A549 (cell line): ENCODE data around the gene ELL2. TPM values are rescaled to one million over a fixed set of nuclear protein-coding genes. Genes with fewer than 3 reads are reported as not detected.

Source experiments
- ATAC-seq, 2 experiments: fragments of 200-7000 bp in 1 of 2; fragments of >200 bp in 1 of 2; cut with Nextera tagmentation in 1 of 2; cut with Tn5 transposase in 1 of 2; 3 replicates each; pipeline versions ENCODE4 v1.8.0 to v1.9.1; 2018 to 2020; ENCODE audit warnings: mild to moderate bottlenecking in 1 of 2, moderate library complexity in 1 of 2
- CTCF ChIA-PET: fragments of 300-600 bp; sonication (Branson Sonifier 250); formaldehyde crosslinking; extraction: SDS; loops from one replicate; lab custom pipeline; 2021; ENCODE audit warnings: antibody characterized with exemption, inconsistent platforms; lab: Yijun Ruan, JAX
- POLR2A ChIA-PET: fragments of 350-600 bp; formaldehyde crosslinking; extraction: SDS; loops from one replicate; lab custom pipeline; 2021; ENCODE audit warnings: antibody characterized with exemption, inconsistent platforms; lab: Yijun Ruan, JAX
- DNase-seq, 2 experiments: peaks; one replicate each; pipeline versions ENCODE4 v3.0.0 to v3.0.0-alpha.2; 2011 to 2016; ENCODE audit warnings: low read depth in 1 of 2, low spot score in 1 of 2
- FAIRE-seq: peaks from 2 replicates; lab custom pipeline; 2011; peaks lifted over from hg19 to GRCh38; lab: Jason Lieb, UNC
- H3K27ac ChIP-seq, 2 experiments: fragments of >200 bp; sonication (Bioruptor Twin); formaldehyde crosslinking; 3 replicates each; pipeline ENCODE4 v1.5.1; 2016 to 2017
- H3K4me1 ChIP-seq: fragments of >200 bp; sonication (Bioruptor Twin); formaldehyde crosslinking; 3 replicates; pipeline ENCODE4 v1.6.1; 2016
- H3K4me2 ChIP-seq: fragments of >200 bp; sonication (Bioruptor Twin); formaldehyde crosslinking; 3 replicates; pipeline ENCODE4 v1.6.1; 2016
- H3K4me3 ChIP-seq: fragments of >200 bp; sonication (Bioruptor Twin); formaldehyde crosslinking; 3 replicates; pipeline ENCODE4 v1.5.1; 2016
- H3K9me3 ChIP-seq: fragments of >200 bp; sonication (Bioruptor Twin); formaldehyde crosslinking; 3 replicates; pipeline ENCODE4 v1.6.1; 2016
- BCL3 ChIP-seq: fragments of >200 bp; sonication (Bioruptor Twin); formaldehyde crosslinking; IDR thresholded peaks from 3 replicates; pipeline ENCODE4 v1.6.1; 2016
- BHLHE40 ChIP-seq: IDR thresholded peaks from 2 replicates; pipeline ENCODE4 v1.6.1; 2012; ENCODE audit warnings: low read depth, low read length, inconsistent platforms
- CBX2 ChIP-seq: fragments of 200-600 bp; sonication (generic); IDR thresholded peaks from 2 replicates; pipeline ENCODE4 v1.6.1; 2016; ENCODE audit warnings: low read depth, mild to moderate bottlenecking, borderline replicate concordance
- CBX8 ChIP-seq: fragments of 200-600 bp; sonication (generic); IDR thresholded peaks from 2 replicates; pipeline ENCODE4 v1.6.1; 2016
- CHD4 ChIP-seq: fragments of 200-600 bp; sonication (generic); IDR thresholded peaks from 2 replicates; pipeline ENCODE4 v1.6.1; 2016; ENCODE audit warnings: antibody characterized with exemption, mild to moderate bottlenecking, borderline replicate concordance
- EHF ChIP-seq: fragments of 250-450 bp; sonication (Bioruptor Pico); IDR thresholded peaks from 2 replicates; pipeline ENCODE4 v1.5.0; 2020; ENCODE audit warnings: mild to moderate bottlenecking
- ELK1 ChIP-seq: fragments of 150-350 bp; IDR thresholded peaks from 2 replicates; pipeline ENCODE4 v1.6.1; 2014; ENCODE audit warnings: low read depth, mild to moderate bottlenecking, low read length
- HEYL ChIP-seq: fragments of 250-450 bp; sonication (Bioruptor Pico); IDR thresholded peaks from 2 replicates; pipeline ENCODE4 v1.8.0; 2021; ENCODE audit warnings: mild to moderate bottlenecking, moderate library complexity
- HOXB13 ChIP-seq: fragments of 250-450 bp; sonication (Bioruptor Pico); IDR thresholded peaks from 2 replicates; pipeline ENCODE4 v1.5.0; 2020; ENCODE audit warnings: low read depth, mild to moderate bottlenecking, moderate library complexity
- RCOR1 ChIP-seq: fragments of 150-350 bp; IDR thresholded peaks from 2 replicates; pipeline ENCODE4 v1.6.1; 2014; ENCODE audit warnings: antibody characterized with exemption, low read length, low read depth
- REST ChIP-seq: fragments of 200-600 bp; sonication (generic); IDR thresholded peaks from 2 replicates; pipeline ENCODE4 v1.6.1; 2016; ENCODE audit warnings: antibody characterized with exemption, mild to moderate bottlenecking, moderate library complexity
- TP53 ChIP-seq: fragments of 250-450 bp; sonication (Bioruptor Pico); IDR thresholded peaks from 2 replicates; pipeline ENCODE4 v1.5.0; 2021; ENCODE audit warnings: mild to moderate bottlenecking, moderate library complexity
- ZC3H11A ChIP-seq: fragments of 450-650 bp; IDR thresholded peaks from 2 replicates; pipeline ENCODE4 v1.6.1; 2014; ENCODE audit warnings: antibody characterized with exemption, mild to moderate bottlenecking
- ZNF302 ChIP-seq: fragments of 250-450 bp; sonication (Bioruptor Pico); IDR thresholded peaks from 2 replicates; pipeline ENCODE4 v1.9.0; 2021; ENCODE audit warnings: inconsistent platforms, mild to moderate bottlenecking, moderate library complexity
- ZSCAN20 ChIP-seq: fragments of 250-450 bp; sonication (Bioruptor Pico); IDR thresholded peaks from 2 replicates; pipeline ENCODE4 v1.8.0; 2022; ENCODE audit warnings: mild to moderate bottlenecking, moderate library complexity
- WGBS: methylation state at CpG from one replicate; pipeline ENCODE4 v1.1.6; 2017; ENCODE audit errors: missing lambda C conversion rate; 5-methylcytosine and 5-hydroxymethylcytosine counted together
- polyA plus RNA-seq, 4 experiments: library from polyadenylated mRNA; depleted of rRNA in 3 of 4; stranded (reverse); fragments of >200 nt; fragmentation: RNase III in 1 of 4; extraction: RNeasy Plus Mini Kit Qiagen cat#74134 plus additional on column Dnase treatment in 1 of 4; gene quantifications; 2 replicates in 3 of 4; 3 replicates in 1 of 4; pipeline ENCODE4 v1.2.3, GENCODE V29; 2011 to 2017
- TF ChIP-seq, protein P1 (sequence below): IDR thresholded peaks from 2 replicates; pipeline ENCODE4 v1.6.1; 2012
- TF ChIP-seq, protein P2 (sequence below): IDR thresholded peaks from 2 replicates; pipeline ENCODE4 v1.6.1; 2012

ELL2 gene
- polyA plus RNA-seq, 2 of the 4 experiments (the other 2 are of a cell fraction): 11.8 to 24.2 TPM

- FAIRE-seq: no peak
These were observed 78.2 kb downstream of the ELL2 start for GRCh38 chr5:95883185-95884016.

More at GRCh38 chr5:95883185-95884016, 78.2 kb downstream of the ELL2 start:
- no peak for DNase-seq
- no peak overlapping the region for H3K4me2 ChIP-seq
- TF ChIP-seq CBX2 (no peak), ZNF302 (CRISPR knock-in tag) (no peak), HOXB13 (CRISPR knock-in tag) (no peak), CHD4 (no peak), CBX8 (no peak), ELK1 (no peak), ZSCAN20 (no peak), BCL3 (no peak), BHLHE40 (no peak), ZC3H11A (no peak), RCOR1 (no peak), TP53 (CRISPR knock-in tag) (no peak), EHF (CRISPR knock-in tag) (no peak), HEYL (CRISPR knock-in tag) (no peak), REST (no peak)
- TF ChIP-seq, protein P1, sequence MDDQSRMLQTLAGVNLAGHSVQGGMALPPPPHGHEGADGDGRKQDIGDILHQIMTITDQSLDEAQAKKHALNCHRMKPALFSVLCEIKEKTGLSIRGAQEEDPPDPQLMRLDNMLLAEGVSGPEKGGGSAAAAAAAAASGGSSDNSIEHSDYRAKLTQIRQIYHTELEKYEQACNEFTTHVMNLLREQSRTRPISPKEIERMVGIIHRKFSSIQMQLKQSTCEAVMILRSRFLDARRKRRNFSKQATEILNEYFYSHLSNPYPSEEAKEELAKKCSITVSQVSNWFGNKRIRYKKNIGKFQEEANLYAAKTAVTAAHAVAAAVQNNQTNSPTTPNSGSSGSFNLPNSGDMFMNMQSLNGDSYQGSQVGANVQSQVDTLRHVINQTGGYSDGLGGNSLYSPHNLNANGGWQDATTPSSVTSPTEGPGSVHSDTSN: no peak
- TF ChIP-seq, protein P2, sequence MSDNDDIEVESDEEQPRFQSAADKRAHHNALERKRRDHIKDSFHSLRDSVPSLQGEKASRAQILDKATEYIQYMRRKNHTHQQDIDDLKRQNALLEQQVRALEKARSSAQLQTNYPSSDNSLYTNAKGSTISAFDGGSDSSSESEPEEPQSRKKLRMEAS: no peak
- peak in 1 of 2 experiments; percentile 12; a peak in 2 of 6 replicates for ATAC-seq
- no peak overlapping the region for H3K27ac ChIP-seq
- no peak overlapping the region for H3K4me3 ChIP-seq
- peaks cover 25% of the 10 kb centered on the region for H3K4me1 ChIP-seq
- 86% methylated on average over 4 of the region's 4 CpGs for WGBS
- ChIA-PET CTCF (interaction anchor here (0.8 to 1.8 kb wide), 3 partner anchors 12 to 453 kb away, joined by 3 to 5 read pairs (median 5); no protein-coding TSS in a partner anchor), POLR2A (no interaction called here)
- no peaks in the 10 kb centered on the region for H3K9me3 ChIP-seq
